ENCODE data around the gene C2. TPM values are rescaled to one million over a fixed set of nuclear protein-coding genes. Genes with fewer than 3 reads are reported as not detected.

Gene C2
- total and polyA plus RNA-seq, 2 donors (not counting 1 experiment from before 2014, with no cell fraction given): 0.28 to 3.4 TPM

GRCh38 chr6:31919624-31920303 lies 7.8 kb upstream of the C2 start:
- H3K4me3 Mint-ChIP-seq: no peak overlapping the region

More at GRCh38 chr6:31919624-31920303, 7.8 kb upstream of the C2 start:
- Histone ChIP-seq H3K36me3 (replicated peaks in 1 of 2; ENCODE audit: control extremely low read depth in 1 of 2, control insufficient read depth in 1 of 2, extremely low read depth in 1 of 2, insufficient read depth in 2 of 2, low read length in 1 of 2) (no peaks in the 10 kb centered on the region), H3K4me2 (replicated peaks; ENCODE audit: low read depth, low read length, poor library complexity, severe bottlenecking) (no peak overlapping the region), H3K27me3 (replicated peaks in 1 of 4; ENCODE audit: control extremely low read depth in 1 of 4, control insufficient read depth in 3 of 4, insufficient read depth in 4 of 4, low read length in 3 of 4) (no peaks in the 10 kb centered on the region), H3K9ac (ENCODE audit: low read length) (no peak overlapping the region), H3K9me3 (ENCODE audit: control extremely low read depth in 1 of 3, control insufficient read depth in 2 of 3, insufficient read depth in 1 of 3, low read length in 2 of 3) (no peaks in the 10 kb centered on the region), H3K4me1 (ENCODE audit: control insufficient read depth in 2 of 2, insufficient read depth in 2 of 2, low read length in 2 of 2) (no peaks in the 10 kb centered on the region), H4K20me1 (ENCODE audit: control insufficient read depth, insufficient read depth, low read length, poor library complexity, severe bottlenecking) (no peaks in the 10 kb centered on the region), H3K27ac (ENCODE audit: low read length in 2 of 2) (no peak overlapping the region), H3K79me2 (ENCODE audit: control insufficient read depth, insufficient read depth, low read length) (no peaks in the 10 kb centered on the region), H2AFZ (ENCODE audit: insufficient read depth, low read depth, low read length, poor library complexity, severe bottlenecking) (no peak overlapping the region), H3K4me3 (ENCODE audit: control extremely low read depth in 1 of 5, extremely low read depth in 1 of 5, insufficient read depth in 1 of 5, low read depth in 2 of 5, low read length in 4 of 5) (no peak overlapping the region)
- Mint-ChIP-seq H3K4me1 (no peaks in the 10 kb centered on the region), H3K27me3 (peaks cover 9% of the 10 kb centered on the region), H3K27ac (no peak overlapping the region), H3K9me3 (ENCODE audit: insufficient read depth) (no peaks in the 10 kb centered on the region)
- TF ChIP-seq CTCF (IDR thresholded peaks at IDR 0.05) (no peak), EZH2 (IDR thresholded peaks at IDR 0.05; ENCODE audit: borderline replicate concordance, insufficient read depth, low read depth, low read length, poor library complexity, severe bottlenecking) (no peak)
- DNase-seq (no peak), ATAC-seq (ENCODE audit: low read depth) (no peak)
- POLR2A ChIA-PET: interaction anchor here (0.6 kb wide), 1 partner anchor 10 kb away, joined by 3 read pairs; no protein-coding TSS in a partner anchor
- CTCF ChIA-PET: interaction anchor here (3.1 kb wide), 1 partner anchor 30 kb away, joined by 12 read pairs; no protein-coding TSS in a partner anchor
- intact Hi-C loops (cut with micrococcal nuclease): no loop called here
- 100% methylated on average over 2 of the region's 6 CpGs for WGBS (ENCODE audit: insufficient coverage)

All from B cell (primary cell).